Measurements from ENCODE around the gene H1-8.
"Not testable (repeated sequence)": the region's sequence is repeated elsewhere in the genome, so short reads cannot be mapped to it uniquely, and the experiment has no call there.

H1-8 gene

GRCh38 chr3:129543156-129543790 lies at the start of gene H1-8:
Gene H1-8 (plus strand): TSS chr3:129543175. CDS start chr3:129543219, 44 bp downstream.
- no peak within 1 kb of the TSS for H3K27ac ChIP-seq
- no peak within 1 kb of the TSS for H3K4me3 ChIP-seq

- Histone ChIP-seq H3K4me3 (no peak overlapping the region), H3K27ac (peak overlapping the region in 1 of 21 experiments; percentile 11)
Observed at GRCh38 chr3:129493206-129493605, 49.8 kb upstream of the H1-8 start.

- H3K4me3 ChIP-seq: not testable (repeated sequence)
- peak overlapping the region in 6 of 21 experiments; percentile 41 to 77 (median 54) for H3K27ac ChIP-seq
Observed at GRCh38 chr3:129494499-129494898, 48.5 kb upstream of the H1-8 start.

GRCh38 chr3:129495006-129495639 lies 47.9 kb upstream of the H1-8 start:
- H3K4me3 ChIP-seq: not testable (repeated sequence)
- H3K27ac ChIP-seq: peak overlapping the region in 6 of 21 experiments; percentile 26 to 78 (median 64)

GRCh38 chr3:129497876-129498275 lies 45.1 kb upstream of the H1-8 start:
- H3K27ac ChIP-seq: peak overlapping the region in 4 of 21 experiments; percentile 16 to 54 (median 28)
- not testable (repeated sequence) for H3K4me3 ChIP-seq

- not testable (repeated sequence) for H3K4me3 ChIP-seq
- peak overlapping the region in 5 of 21 experiments; percentile 1 to 60 (median 33) for H3K27ac ChIP-seq
Observed at GRCh38 chr3:129498603-129499488, 44.1 kb upstream of the H1-8 start.

GRCh38 chr3:129499604-129500333 lies 43.2 kb upstream of the H1-8 start:
- H3K4me3 ChIP-seq: not testable (repeated sequence)
- peak overlapping the region in 4 of 21 experiments; percentile 19 to 74 (median 34) for H3K27ac ChIP-seq

- Histone ChIP-seq H3K27ac (peak overlapping the region in 4 of 21 experiments; percentile 19 to 74 (median 34)), H3K4me3 (no peak overlapping the region)
Observed at GRCh38 chr3:129500334-129500658, 42.7 kb upstream of the H1-8 start.

- no peak overlapping the region for H3K27ac ChIP-seq
- H3K4me3 ChIP-seq: no peak overlapping the region
Observed at GRCh38 chr3:129501630-129502029, 41.3 kb upstream of the H1-8 start.

GRCh38 chr3:129502641-129503408 lies 40.1 kb upstream of the H1-8 start:
- Histone ChIP-seq H3K4me3 (no peak overlapping the region), H3K27ac (no peak overlapping the region)

- H3K4me3 ChIP-seq: no peak overlapping the region
- H3K27ac ChIP-seq: no peak overlapping the region
Observed at GRCh38 chr3:129503471-129504291, 39.3 kb upstream of the H1-8 start.

GRCh38 chr3:129504471-129505100 lies 38.4 kb upstream of the H1-8 start:
- H3K27ac ChIP-seq: no peak overlapping the region
- no peak overlapping the region for H3K4me3 ChIP-seq

- Histone ChIP-seq H3K4me3 (no peak overlapping the region), H3K27ac (no peak overlapping the region)
Observed at GRCh38 chr3:129505341-129505740, 37.6 kb upstream of the H1-8 start.

- Histone ChIP-seq H3K4me3 (no peak overlapping the region), H3K27ac (no peak overlapping the region)
Observed at GRCh38 chr3:129506231-129506742, 36.7 kb upstream of the H1-8 start.

- Histone ChIP-seq H3K27ac (peak overlapping the region in 3 of 21 experiments; percentile 5 to 35 (median 7)), H3K4me3 (no peak overlapping the region)
Observed at GRCh38 chr3:129507181-129507831, 35.7 kb upstream of the H1-8 start.

- H3K4me3 ChIP-seq: no peak overlapping the region
- no peak overlapping the region for H3K27ac ChIP-seq
Observed at GRCh38 chr3:129512595-129512994, 30.4 kb upstream of the H1-8 start.

GRCh38 chr3:129513705-129514104 lies 29.3 kb upstream of the H1-8 start:
- Histone ChIP-seq H3K27ac (no peak overlapping the region), H3K4me3 (no peak overlapping the region)

Measured in skin epidermis (tissue), 12 donors.